Kidney epithelial cell (primary cell): ENCODE results near the gene CSTF3. TPM values are rescaled to one million over a fixed set of nuclear protein-coding genes. Genes with fewer than 3 reads are reported as not detected.
"Not testable (repeated sequence)": the region's sequence is repeated elsewhere in the genome, so short reads cannot be mapped to it uniquely, and the experiment has no call there.

Source experiments
- DNase-seq: peaks from one replicate; pipeline ENCODE4 v3.0.0-alpha.2; 2010; ENCODE audit warnings: low read depth
- H3K27me3 ChIP-seq: 2 replicates; pipeline ENCODE4 v1.6.0; 2011; ENCODE audit warnings: low read length; ENCODE audit not compliant: control insufficient read depth, insufficient read depth
- H3K36me3 ChIP-seq: 2 replicates; pipeline ENCODE4 v1.5.1; 2011; ENCODE audit warnings: low read length; ENCODE audit not compliant: control insufficient read depth, insufficient read depth
- H3K4me3 ChIP-seq: 2 replicates; pipeline ENCODE4 v1.5.1; 2011; ENCODE audit warnings: low read depth, mild to moderate bottlenecking, control low read depth, low read length
- CTCF ChIP-seq: IDR thresholded peaks from 2 replicates; pipeline ENCODE4 v1.5.1; 2011; ENCODE audit warnings: mild to moderate bottlenecking, moderate library complexity, low read length, control low read depth, inconsistent platforms; ENCODE audit not compliant: insufficient read depth, poor library complexity, severe bottlenecking
- total RNA-seq: library from RNA; depleted of rRNA; stranded (reverse); fragments of >200 nt; gene quantifications from 2 replicates; pipeline ENCODE4 v1.2.3, GENCODE V29; 2015

Gene CSTF3
- total RNA-seq, 1 donor from 2014 or later = 21.1 TPM

GRCh38 chr11:33060271-33060670, 101.0 kb downstream of the CSTF3 start:
- Histone ChIP-seq H3K27me3 (no peaks in the 10 kb centered on the region), H3K4me3 (no peak overlapping the region), H3K36me3 (no peaks in the 10 kb centered on the region)
- no peak for TF ChIP-seq CTCF
- DNase-seq = no peak

- Histone ChIP-seq H3K36me3 (no peaks in the 10 kb centered on the region), H3K27me3 (no peaks in the 10 kb centered on the region), H3K4me3 (no peak overlapping the region)
- no peak for DNase-seq
- TF ChIP-seq CTCF = no peak
Measured at GRCh38 chr11:33059331-33060007, 101.8 kb downstream of the CSTF3 start.

- H3K27me3 ChIP-seq = no peaks in the 10 kb centered on the region
- DNase-seq = no peak
- H3K4me3 ChIP-seq = no peak overlapping the region
- no peaks in the 10 kb centered on the region for H3K36me3 ChIP-seq
- no peak for TF ChIP-seq CTCF
Measured at GRCh38 chr11:33057284-33057683, 104.0 kb downstream of the CSTF3 start.

GRCh38 chr11:33055375-33055774, 105.9 kb downstream of the CSTF3 start:
- no peak for DNase-seq
- no peaks in the 10 kb centered on the region for H3K27me3 ChIP-seq
- no peak for TF ChIP-seq CTCF
- H3K4me3 ChIP-seq = no peak overlapping the region
- H3K36me3 ChIP-seq = no peaks in the 10 kb centered on the region

GRCh38 chr11:33052231-33052630, 109.0 kb downstream of the CSTF3 start:
- no peaks in the 10 kb centered on the region for H3K27me3 ChIP-seq
- H3K36me3 ChIP-seq = no peaks in the 10 kb centered on the region
- TF ChIP-seq CTCF = no peak
- no peak overlapping the region for H3K4me3 ChIP-seq
- DNase-seq = no peak

GRCh38 chr11:33049565-33050408, 111.5 kb downstream of the CSTF3 start:
- H3K36me3 ChIP-seq, DNase-seq, H3K27me3 ChIP-seq, H3K4me3 ChIP-seq: not testable (repeated sequence)

- not testable (repeated sequence) for H3K27me3 ChIP-seq, H3K4me3 ChIP-seq, H3K36me3 ChIP-seq, DNase-seq
Measured at GRCh38 chr11:33048701-33049100, 112.6 kb downstream of the CSTF3 start.
